NB4 (cell line): ENCODE data around the gene CACNA2D3.

Experiments used
- DNase-seq: peaks from one replicate; pipeline ENCODE4 v3.0.0; 2010; ENCODE audit warnings: low read depth
- H3K4me3 ChIP-seq: one replicate; pipeline ENCODE4 v1.5.1; 2011; ENCODE audit warnings: mild to moderate bottlenecking, low read depth, low read length, moderate library complexity
- MYC ChIP-seq: IDR thresholded peaks from 2 replicates; pipeline ENCODE4 v1.6.1; 2011; ENCODE audit warnings: low read depth, low read length
- POLR2A ChIP-seq: IDR thresholded peaks from 2 replicates; pipeline ENCODE4 v1.6.1; 2011; ENCODE audit warnings: mild to moderate bottlenecking; ENCODE audit not compliant: insufficient read length; ENCODE audit errors: extremely low read depth
- TF ChIP-seq, protein P1 (sequence below): IDR thresholded peaks from 2 replicates; pipeline ENCODE4 v1.6.1; 2011; ENCODE audit warnings: low read depth, low read length
- TF ChIP-seq, protein P2 (sequence below): IDR thresholded peaks from one replicate; pipeline ENCODE4 v1.5.1; 2012; ENCODE audit warnings: low read depth, low read length

The CACNA2D3 gene

DNA sequence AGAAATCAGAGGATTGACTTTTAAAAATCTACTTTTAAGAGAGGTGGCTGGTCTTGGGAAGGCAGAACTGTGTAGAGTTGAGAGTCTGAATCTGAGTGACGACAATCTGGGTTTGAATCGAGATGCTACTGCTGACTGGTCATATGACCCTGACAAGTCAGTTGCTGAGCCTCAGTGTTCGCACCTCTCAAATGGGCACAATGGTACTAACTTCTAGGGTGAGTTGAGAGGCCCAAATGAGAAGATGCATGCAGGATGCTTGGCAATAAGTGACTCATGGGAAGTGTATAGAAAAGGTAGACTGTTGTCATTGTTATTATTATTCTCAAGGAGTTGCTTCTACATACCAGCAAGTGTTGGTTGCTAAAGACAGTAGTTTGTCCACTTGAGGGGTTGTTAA, 10.3 kb downstream of the CACNA2D3 start:
- TF ChIP-seq MYC: no peak
- TF ChIP-seq, protein P1, sequence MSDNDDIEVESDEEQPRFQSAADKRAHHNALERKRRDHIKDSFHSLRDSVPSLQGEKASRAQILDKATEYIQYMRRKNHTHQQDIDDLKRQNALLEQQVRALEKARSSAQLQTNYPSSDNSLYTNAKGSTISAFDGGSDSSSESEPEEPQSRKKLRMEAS: no peak
- no peak for TF ChIP-seq POLR2A
- TF ChIP-seq, protein P2, sequence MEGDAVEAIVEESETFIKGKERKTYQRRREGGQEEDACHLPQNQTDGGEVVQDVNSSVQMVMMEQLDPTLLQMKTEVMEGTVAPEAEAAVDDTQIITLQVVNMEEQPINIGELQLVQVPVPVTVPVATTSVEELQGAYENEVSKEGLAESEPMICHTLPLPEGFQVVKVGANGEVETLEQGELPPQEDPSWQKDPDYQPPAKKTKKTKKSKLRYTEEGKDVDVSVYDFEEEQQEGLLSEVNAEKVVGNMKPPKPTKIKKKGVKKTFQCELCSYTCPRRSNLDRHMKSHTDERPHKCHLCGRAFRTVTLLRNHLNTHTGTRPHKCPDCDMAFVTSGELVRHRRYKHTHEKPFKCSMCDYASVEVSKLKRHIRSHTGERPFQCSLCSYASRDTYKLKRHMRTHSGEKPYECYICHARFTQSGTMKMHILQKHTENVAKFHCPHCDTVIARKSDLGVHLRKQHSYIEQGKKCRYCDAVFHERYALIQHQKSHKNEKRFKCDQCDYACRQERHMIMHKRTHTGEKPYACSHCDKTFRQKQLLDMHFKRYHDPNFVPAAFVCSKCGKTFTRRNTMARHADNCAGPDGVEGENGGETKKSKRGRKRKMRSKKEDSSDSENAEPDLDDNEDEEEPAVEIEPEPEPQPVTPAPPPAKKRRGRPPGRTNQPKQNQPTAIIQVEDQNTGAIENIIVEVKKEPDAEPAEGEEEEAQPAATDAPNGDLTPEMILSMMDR: no peak
- DNase-seq: no peak
- H3K4me3 ChIP-seq: no peak overlapping the region

DNA sequence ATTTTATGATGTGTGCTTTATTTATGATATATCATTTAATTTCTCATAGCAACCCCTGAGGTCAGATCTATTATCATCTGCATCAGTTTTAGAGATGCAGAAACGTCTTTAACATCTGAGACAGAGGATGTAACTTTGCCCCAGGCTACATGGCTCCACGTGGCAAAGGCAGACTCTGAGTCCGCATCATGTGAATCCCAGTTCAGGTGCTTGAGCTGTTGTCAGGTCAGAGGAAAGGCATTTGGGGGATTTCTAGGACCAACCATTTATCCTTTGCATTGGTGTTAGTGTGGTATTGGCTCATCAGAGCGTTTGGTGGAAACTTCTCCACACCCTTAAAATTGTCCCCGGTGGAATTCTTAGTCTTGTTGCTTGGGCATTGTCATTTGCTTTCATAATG, 10.8 kb downstream of the CACNA2D3 start:
- TF ChIP-seq POLR2A: no peak
- no peak for TF ChIP-seq MYC
- TF ChIP-seq, protein P2: no peak
- TF ChIP-seq, protein P1: no peak
- H3K4me3 ChIP-seq: no peak overlapping the region
- DNase-seq: no peak

DNA sequence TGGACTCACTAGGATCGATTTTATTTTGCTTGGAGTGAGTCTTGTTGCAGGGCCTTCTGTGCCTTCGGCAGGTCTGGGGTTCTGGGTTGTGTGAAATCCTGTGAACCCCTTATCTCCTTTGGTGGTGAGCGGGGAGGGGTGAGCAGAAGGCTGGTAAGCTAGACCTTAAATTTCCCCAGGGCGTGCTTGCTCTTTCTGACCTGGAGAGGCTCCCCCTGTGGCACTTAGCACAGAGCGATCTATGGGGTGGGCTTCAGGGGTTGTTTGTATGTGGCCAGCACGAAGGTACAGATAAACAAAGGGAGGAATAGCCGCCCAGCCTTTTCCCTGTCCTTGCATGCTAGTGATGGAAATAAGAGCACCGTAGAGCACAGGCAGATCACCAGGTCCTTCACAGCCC, 11.8 kb downstream of the CACNA2D3 start:
- TF ChIP-seq, protein P2: no peak
- TF ChIP-seq POLR2A (no peak), MYC (no peak)
- TF ChIP-seq, protein P1: no peak
- DNase-seq: no peak
- no peak overlapping the region for H3K4me3 ChIP-seq

DNA sequence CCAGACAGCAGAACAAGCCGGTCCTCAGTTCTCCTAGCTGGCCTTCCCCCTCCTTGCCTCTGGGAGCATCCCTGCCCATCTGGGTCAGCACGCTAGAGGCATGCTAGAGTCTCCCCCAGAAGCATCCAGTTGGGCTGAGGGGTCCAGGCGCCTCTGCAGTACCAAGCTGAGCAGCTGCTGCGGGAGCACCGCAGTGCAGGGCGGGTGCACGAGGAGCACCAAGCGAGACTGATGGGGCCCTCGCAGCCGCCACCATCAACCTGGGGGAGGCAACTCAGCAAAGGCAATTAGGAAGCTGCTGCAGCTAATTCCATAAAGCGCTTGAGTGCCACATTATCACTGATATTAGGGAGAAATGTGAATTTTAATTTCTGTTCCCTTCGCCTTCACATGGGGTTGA, 12.4 kb downstream of the CACNA2D3 start:
- H3K4me3 ChIP-seq: no peak overlapping the region
- DNase-seq: no peak
- TF ChIP-seq POLR2A: no peak
- TF ChIP-seq, protein P2: no peak

DNA sequence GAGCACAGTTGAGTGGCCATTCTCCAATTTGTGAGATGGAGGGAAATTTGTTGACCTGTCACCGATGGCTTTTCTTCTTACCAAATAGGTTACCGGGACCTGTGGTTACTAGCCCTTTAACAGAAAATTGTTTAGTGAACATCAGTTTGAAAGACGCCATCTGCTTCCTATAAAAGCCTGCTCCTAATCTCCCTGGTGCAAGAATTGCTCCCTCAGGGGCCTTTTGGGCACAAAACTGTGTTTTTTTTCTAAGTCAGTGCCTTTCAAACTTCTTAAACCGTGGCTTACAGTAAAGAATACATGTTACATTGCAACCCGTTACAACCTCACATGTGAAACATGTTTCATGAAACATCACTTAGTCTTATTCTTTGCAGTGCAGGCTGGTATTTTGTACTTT, 15.0 kb downstream of the CACNA2D3 start:
- TF ChIP-seq, protein P2: no peak
- TF ChIP-seq, protein P1: no peak
- TF ChIP-seq POLR2A: no peak
- no peak for TF ChIP-seq MYC
- no peak for DNase-seq
- no peak overlapping the region for H3K4me3 ChIP-seq

DNA sequence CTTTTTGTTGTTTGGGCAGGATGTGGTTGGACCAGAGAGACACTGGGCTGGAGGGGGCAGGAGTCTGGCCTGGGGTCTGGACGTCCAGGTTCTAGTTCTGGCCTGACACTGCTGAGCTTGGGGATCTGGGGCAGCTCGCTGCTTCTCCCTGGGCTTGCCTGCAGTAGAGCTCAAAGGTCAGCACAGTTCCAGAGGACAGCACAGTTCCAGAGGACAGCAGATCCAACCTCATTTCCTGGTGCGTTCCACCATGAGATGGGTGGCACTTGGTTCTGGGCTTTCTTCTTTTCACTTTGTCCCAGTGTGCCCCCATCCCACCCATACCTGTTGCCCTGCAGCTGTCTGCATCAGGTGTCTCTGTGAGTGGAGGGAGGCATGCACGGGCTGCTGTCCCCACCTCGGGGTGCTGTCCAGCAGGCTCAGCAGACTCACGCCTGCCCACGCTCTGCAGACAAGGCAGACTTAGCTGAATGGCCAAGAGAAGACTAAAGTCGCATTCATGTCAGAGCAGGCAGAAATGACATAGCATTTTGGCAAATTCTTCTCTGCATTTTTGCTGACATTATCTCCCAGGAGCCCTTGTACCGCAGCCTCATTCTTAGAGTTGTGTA, 16.7 kb downstream of the CACNA2D3 start:
- no peak for DNase-seq
- TF ChIP-seq, protein P2: no peak
- TF ChIP-seq, protein P1: no peak
- no peak overlapping the region for H3K4me3 ChIP-seq
